Fibroblast of skin of scalp (primary cell): Measurements from ENCODE around the gene SCN2A.
"Not testable (repeated sequence)": the region's sequence is repeated elsewhere in the genome, so short reads cannot be mapped to it uniquely, and the experiment has no call there.

Experiments
- DNase-seq: peaks from one replicate; pipeline ENCODE4 v3.0.0-alpha.2; 2013

SCN2A gene

DNA sequence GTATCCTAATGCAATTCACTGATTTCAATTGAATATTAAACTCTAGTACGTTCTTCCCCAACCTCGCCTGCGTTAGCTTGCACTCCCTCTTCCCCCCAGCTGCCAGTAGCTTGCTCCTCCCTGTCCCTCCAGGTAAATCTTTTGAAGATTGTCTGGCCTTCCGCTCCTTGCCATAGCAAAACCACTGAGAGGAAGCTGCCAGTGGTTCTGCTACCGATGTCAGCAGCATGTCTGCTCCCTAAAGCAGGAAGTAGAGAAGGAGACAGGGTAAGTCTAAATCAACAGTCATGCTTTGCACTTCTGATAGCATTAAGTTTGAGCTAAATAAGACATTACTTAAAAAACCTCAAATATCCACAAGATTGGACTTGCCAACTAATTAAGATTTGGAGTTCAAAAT lies 89.1 kb downstream of the SCN2A start:
- no peak for DNase-seq

DNA sequence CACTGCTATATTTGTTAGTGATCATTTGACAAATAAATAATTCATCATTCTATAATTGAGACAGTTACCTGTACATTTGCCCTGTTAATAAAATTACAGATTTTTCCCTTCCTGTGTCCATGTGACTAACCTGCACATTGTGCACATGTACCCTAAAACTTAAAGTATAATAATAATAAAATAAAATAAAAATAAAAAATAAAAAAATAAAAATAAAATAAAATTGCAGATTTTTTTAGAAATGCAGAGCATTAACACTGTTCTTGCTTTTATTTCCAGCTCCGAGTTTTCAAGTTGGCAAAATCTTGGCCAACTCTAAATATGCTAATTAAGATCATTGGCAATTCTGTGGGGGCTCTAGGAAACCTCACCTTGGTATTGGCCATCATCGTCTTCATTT lies 105.1 kb downstream of the SCN2A start:
- not testable (repeated sequence) for DNase-seq

DNA sequence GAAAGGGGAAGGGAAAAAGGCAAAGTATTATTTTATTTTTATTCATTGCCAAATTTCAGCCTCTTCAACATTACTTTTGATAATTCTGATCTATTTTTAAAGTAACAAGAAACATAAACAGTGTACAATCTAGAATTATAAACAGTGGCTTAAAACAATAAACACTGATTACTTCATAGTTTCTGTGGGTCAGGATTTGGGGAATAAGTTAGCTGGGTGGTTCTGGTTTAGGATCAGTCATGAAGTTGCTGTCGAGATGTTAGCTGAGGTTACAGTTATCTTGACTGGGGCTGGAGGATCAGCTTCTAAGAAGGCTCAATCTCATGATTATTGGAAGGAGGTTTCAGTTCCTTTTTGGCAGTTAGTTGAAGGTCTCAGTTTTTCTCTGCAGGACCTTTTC lies 109.2 kb downstream of the SCN2A start:
- DNase-seq, result no peak

DNA sequence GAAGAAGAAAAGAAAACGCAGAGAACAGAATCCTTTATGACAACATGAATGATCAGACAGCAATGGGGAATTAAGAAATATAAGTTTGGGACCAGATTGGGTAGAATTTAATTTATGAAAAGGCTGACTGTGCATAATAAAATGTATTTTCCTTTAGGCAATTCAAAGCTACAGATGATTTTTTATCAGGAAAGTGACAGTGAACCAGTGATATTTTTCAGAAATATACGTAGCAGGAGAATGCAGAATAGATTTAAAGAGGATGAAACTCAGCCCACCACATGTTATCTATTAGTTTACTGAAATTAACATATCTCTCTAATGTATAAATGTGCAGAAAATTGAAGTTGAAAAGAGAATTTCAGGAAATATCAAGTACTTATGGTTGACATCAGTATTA lies 110.0 kb downstream of the SCN2A start:
- no peak for DNase-seq

DNA sequence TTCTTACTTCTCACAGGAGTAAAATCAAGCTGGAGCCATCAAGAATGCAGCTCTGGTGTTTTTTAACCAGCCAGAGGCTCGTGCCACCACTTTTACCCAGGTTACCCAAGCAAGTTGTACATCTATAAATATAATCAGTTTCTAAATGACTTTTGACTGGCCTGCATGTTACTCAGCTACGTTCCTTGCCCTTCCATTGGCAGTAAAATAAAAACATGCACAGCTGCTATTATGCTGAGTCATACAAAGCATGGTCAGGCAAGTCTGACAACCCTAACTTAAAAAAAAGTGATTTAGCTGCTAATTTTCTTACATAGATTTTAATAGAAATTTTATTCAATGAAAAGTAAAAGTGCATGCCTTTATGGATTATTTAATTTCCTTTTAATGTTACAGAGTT lies 118.5 kb downstream of the SCN2A start:
- peak; percentile 64 for DNase-seq

DNA sequence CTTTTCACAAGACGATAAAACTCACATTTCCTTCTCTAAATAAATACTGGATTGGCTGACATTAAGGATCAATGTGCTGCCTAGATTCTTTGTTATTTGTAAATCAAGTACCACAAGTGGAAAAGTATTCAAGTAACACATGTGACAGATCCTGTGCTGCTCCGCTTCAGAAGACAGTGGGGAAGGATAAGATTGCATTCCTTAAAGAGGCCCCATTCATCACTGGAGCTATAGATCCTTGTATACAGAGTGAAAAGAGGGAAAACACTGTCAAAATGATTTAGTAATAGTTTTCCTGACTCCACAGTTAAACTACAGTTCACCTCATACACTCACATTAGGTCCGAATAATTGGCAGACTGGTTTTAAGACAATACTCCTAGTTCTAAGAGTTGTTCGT lies 122.3 kb downstream of the SCN2A start:
- no peak for DNase-seq

DNA sequence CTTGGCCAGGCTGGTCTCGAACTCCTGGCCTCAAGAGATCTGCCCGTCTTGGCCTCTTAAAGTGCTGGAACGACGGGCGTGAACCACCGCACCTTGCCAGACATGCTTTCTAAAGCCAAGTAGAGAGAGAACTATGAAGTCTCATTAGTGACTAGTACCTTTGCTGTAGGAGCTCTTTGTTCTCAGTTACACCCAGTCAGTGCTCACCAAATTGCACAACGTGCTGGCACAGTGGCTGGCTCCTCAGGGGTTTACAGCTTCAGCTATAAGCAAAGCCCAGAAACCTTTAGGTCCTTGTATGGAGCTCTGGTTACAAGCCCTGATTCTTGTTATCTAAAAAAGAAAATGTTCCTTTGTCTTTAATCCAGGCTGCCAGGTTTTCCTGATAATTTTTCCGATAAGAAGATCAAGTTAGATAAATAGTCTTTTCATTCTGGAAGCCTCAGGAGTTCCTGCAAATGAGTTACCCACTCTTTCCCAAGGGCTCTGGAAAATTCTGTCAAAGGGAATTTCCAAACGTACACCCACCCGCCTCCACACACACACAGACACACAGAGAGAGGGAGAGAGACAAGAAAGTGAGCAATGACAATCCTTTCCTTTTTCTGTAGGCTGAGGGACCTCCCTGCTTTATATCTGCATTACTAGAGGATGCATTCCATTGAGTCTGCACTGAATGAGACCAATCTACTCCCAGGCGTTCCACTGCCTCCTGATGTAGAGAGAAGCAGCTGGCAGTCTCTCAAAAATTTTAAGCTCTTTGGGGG lies 130.1 kb downstream of the SCN2A start:
- DNase-seq, result peak; percentile 4

DNA sequence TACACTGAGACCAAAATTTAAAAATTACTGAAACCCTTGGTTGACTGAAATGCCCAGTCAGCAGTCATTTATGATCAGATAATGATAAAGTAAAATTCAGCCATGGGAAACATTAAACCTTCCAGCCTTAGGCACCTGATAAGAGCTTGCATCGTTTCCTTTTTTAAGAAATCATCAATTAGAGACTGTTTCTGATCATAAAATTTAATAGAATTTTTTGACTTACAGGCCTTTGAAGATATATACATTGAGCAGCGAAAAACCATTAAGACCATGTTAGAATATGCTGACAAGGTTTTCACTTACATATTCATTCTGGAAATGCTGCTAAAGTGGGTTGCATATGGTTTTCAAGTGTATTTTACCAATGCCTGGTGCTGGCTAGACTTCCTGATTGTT lies 130.7 kb downstream of the SCN2A start:
- DNase-seq, result no peak

DNA sequence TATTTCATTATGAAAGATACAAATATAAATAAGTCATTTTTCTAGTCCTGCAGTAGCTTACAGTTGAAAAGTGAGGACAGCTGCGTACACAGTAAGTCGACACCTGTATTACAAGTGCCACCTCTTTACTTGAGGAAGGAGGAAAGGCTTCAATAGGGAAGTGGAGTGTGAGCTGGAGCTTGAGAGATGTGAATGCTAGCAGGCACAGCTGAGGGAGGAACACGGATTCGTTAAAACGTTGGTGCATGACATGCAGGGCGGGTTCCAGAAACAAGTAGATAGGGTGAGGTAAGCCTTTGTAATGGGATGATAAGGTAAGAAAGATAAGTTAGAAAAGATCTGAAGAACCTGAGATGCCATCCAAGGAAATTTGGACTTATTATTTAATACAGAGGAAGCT lies 132.1 kb downstream of the SCN2A start:
- DNase-seq, result no peak

DNA sequence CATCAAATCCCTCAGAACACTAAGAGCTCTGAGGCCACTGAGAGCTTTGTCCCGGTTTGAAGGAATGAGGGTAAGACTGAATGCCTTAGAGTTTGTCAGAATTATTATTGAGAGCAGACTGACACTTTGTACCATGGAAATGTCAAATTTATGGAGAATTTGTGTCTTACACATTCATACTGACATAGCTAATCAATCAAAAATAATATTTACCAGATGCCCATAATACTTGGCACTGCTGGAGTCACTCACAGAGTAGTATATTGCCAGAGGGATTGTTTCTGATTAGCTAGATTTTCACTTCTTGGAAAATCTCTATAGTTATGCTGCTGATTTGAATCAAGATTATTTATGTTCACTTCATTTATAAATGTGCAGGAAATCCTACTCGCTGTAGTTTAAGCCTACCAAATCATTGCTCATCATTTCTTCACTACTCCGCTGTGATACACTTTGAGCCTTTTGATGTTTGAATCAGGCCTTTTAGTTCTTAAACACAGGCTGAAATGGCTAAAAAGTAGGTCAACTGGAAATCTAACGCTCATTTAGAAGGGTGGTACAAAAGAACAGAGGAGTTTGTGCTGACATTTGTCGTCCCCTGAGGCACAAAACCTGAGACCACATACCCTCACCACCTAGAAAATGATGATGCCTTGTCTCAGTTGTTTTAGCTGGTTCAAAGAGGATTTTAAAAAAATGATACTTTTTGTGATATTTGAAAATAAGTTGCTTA lies 134.2 kb downstream of the SCN2A start:
- peak; percentile 61 for DNase-seq

DNA sequence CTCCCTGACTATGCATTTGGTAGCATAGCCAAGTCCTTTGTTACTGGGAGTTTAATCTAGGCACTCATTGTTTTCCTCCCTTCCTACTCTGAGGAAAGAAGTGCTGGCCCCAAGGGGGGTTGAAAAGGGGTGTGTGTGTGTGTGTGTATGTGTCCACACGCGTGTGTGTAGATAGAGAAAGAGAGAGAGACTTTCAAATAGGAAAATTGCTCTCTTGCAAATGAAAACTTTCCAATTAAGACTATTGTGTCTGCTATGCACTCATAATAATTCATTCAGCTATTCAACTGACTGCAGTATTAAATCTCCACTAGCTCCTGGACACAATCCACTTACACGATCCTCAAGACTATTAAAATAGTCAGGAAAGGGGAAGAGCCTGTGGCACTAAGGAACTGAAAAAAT lies 137.4 kb downstream of the SCN2A start:
- DNase-seq, result no peak

DNA sequence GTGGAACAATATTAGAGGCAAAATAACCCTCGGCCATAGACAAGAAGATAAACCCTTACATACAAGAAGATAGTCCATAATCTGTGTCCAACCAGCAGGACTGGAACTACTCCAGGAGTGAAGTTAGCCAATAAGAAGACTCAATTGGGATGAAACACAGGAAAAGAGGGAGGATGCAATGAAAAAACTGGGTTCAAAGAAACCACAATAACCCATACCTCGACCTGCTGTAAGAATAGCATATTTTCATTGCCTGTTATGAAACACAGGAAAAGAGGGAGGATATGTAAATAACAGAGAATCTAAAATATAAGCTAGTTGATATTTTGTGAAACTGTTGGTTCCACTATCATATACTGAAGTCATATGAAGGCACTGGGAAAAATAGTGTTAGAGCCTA lies 143.1 kb downstream of the SCN2A start:
- DNase-seq, result no peak

DNA sequence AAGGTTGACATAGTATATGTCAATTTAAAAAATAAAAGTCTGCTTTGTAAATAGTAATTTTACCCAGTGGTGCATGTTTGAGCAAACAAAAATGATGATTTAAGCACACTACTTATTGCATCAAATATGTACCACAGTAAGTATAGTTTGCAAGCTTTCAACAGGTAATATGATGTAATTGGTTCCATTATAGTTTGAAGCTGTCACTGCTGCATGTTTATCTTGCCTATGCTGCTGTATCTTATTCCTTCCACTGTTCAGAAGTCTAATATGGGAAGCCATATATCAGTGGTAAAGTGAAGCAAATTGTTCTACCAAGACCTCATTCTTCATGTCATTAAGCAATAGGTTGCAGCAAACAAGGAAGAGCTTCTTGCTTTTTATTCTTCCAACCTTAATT lies 151.7 kb downstream of the SCN2A start:
- no peak for DNase-seq

DNA sequence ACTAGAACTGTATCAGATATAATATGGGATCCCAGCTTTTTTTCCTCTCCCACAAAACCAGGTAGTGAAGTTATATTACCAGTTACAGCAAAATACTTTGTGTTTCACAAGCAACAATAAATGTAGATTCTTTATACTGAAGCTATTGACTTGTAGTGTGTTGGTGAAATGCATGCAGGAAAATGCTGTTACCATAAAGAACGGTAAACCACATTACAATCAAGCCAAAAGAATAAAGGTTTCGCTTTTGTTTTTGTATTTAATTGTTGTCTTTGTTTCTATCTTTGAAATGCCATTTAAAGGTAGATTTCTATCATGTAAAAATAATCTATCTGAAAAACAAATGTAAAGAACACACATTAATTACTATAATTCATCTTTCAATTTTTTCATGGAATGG lies 152.6 kb downstream of the SCN2A start:
- DNase-seq, result no peak

DNA sequence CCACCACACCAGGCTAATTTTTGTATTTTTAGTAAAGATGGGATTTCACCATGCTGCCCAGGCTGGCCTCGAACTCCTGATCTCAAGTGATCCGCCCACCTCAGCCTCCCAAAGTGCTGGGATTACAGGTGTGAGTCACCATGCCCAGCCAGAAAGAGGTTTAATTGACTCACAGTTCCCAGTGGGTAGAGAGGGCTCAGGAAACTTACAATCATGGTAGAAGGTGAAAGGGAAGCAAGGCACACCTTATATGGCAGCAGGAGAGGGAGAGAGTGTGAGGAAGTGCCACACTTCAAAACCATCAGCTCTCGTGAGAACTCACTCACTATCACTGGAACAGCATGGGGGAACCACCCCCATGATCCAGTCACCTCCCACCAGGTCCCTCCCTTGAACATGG lies 159.4 kb downstream of the SCN2A start:
- DNase-seq, result not testable (repeated sequence)

DNA sequence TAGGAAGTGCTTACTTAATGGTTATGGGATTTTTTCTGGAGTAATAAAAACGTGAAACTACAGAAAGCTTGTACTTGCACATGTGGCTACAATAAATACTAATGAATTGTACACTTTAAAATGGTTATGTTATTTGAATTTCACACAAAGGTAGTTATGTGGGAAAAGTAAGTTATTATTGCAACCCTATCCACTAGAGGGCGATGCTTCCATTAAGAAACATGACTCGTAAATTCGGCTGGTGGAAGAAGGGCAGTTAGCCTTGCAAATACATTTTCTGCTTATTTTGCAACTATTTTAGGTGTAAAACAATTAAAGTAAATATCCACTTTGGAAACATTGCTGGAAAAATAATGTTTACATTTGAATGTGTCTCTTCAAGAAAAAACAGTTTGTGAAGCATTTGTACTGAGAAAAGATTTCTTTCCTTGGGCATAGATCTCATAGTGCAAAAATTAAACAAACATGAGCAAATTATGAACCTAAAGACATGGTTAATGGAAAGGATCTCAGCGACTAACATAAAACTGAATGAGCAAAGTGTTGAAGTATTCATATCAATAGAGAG lies 162.2 kb downstream of the SCN2A start:
- peak; percentile 67 for DNase-seq

DNA sequence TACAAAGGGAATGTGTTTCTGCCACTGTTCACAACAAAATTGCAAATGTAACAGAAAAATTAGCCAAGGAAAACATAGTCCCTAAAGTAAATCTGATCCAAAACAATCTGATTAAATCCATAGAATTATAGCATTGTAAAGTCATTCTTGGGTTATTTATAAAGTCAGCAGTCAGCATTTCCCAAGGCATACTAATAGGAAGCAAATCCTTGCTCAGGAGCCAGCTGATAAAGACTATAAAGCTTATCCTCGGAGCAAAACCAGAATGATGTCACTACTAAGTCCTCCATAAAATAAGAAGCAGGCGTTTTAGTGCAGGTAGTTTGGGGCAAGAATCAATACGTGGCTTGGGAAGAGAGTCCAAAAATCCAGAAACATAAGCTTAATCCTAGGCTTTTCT lies 162.9 kb downstream of the SCN2A start:
- DNase-seq, result no peak

DNA sequence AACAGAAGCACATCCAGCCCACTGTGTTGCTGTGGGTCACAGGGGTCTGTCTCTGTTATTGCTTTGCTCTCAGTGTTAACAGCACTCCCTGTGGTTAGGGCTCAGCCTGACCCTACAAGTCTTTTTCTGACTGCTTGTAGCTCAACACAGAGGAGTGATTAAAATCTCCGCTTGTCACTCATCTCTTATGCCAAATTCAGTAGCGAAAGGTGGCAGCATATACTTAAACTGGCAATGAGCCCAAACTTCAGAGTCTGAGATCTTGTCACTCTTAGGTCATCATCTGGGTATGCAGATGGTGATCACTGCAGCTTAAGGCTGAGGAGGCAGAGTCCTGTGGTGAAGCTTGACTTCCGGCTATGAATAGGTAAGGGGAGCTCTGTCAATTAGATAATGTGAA lies 167.0 kb downstream of the SCN2A start:
- peak; percentile 8 for DNase-seq

DNA sequence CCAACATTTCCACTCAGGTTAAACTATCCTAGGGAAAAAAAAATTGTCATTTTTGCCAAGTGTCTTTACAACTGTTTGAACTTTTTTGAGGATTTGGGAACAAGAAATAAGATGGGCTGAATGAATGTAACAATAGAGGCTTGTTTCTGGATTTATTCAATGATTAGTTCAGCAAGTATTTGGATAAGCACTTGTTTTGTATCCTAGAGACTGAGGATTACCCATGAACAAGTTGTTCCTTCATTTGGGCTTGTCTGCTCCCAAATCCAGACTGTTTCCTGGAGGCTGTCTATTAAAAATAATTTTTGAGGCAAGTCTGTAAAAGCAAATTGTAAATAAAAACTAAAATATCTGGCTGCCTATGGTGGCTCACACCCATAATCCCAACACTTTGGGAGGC lies 168.3 kb downstream of the SCN2A start:
- no peak for DNase-seq

DNA sequence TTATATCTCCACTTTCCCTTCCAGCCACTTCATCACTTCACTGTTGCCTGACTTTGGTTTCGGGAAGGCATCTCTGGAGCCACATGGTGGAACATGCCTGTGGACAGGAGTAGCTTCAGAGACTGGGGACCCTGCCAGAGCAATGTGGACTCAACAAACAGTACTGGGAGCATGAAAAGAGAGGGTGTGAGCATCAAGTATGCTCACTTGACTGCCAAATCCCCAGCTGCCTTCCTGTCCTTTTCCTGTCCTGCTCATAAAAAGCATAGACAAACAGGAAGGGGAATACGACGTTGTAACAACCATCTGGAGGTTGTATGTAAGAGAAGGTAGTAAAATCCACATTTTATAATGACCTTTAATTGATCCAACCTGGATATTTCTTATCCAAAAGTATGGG lies 169.0 kb downstream of the SCN2A start:
- no peak for DNase-seq

DNA sequence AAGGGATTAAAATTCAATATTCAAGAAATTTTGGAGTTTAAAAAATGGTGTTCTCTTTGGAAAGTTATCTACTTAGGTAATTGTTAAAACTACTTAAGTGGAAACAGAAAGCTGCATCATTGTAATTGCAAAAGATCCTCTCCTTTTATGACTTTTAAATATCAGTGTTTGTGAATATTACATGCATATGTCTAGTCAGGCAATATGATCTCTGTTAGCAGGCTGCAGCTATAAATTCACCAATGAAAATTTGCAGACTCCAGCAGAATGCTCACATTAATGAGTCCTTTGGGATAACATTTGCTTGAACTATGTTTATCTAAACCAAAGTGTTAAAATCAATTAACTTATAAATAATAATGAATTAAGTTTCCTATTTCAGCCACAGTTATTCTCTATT lies 171.1 kb downstream of the SCN2A start:
- no peak for DNase-seq

DNA sequence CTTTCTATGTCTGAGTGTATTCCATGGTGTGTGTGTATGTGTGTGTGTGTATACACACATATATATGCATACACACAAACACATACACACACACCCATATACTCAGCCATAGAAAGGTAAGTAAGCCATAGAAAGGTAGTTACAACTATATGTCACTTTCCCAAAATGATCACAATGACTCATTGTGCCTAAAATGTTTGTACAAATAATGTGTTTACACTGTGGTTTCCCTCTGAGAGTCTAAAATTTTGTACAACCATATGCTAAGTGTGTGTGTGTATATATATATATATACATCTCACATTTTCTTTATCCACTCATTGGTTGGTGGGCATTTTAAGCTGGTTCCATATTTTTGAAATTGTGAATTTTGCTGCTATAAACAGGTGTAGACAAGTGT lies 175.0 kb downstream of the SCN2A start:
- no peak for DNase-seq

DNA sequence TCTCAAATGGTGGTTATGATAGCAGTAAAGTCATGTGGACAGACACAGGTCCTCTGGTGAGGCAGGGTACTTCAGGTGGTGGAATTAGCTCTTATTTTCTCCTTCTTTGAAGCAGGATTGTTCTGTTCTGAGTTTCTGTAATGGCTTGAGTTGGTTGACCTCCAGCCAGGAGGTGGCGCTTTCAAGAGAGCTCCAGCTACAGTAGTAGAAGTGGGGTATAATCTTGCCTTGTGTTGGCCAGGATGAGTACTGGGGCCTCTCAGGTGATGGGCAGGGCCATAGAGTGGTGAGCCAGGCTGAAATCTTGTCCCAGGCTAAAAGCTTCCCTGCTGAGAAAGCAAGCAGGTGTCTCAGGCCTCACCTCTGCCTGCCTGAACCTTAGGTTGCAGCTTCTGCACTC lies 177.8 kb downstream of the SCN2A start:
- DNase-seq, result no peak

DNA sequence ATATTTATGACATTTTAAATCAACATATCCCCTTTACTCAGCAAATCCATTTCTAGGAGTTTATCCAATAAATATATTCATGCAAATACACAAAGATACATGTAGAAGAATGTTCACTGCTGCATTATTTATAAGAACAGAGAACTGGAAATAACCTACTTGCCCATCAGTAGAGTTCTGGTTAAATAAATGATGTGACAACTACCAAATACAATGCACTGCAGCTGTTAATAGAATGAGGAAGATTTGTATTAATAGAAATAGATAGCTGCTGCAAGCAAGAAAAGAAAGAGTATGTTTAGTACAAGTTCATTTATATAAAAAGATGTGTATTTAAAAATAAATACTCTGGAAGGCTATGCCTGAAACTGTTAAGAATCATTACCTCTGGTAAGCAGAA lies 181.0 kb downstream of the SCN2A start:
- no peak for DNase-seq
